Spinal cord (tissue), 10 donors: ENCODE results near the gene SLC35G6. TPM values are rescaled to one million over a fixed set of nuclear protein-coding genes. Genes with fewer than 3 reads are reported as not detected.

Source experiments
- DNase-seq, 6 donors: peaks; one replicate each; pipeline versions ENCODE4 v3.0.0 to v3.0.0-alpha.2; 2013 to 2015; ENCODE audit warnings: low spot score in 6 of 6, low read depth in 4 of 6
- H3K27ac ChIP-seq: one replicate; pipeline ENCODE4 v1.5.1; 2013; ENCODE audit warnings: low read depth, low read length, control low read depth
- H3K27me3 ChIP-seq: one replicate; pipeline ENCODE4 v1.6.1; 2013; ENCODE audit warnings: low read length; ENCODE audit not compliant: control insufficient read depth, insufficient read depth
- H3K36me3 ChIP-seq: one replicate; pipeline ENCODE4 v1.6.1; 2013; ENCODE audit warnings: low read length; ENCODE audit not compliant: control insufficient read depth, insufficient read depth
- H3K4me1 ChIP-seq: one replicate; pipeline ENCODE4 v1.6.1; 2013; ENCODE audit warnings: low read length; ENCODE audit not compliant: control insufficient read depth, insufficient read depth
- H3K4me3 ChIP-seq: one replicate; pipeline ENCODE4 v1.5.1; 2013; ENCODE audit warnings: low read depth, low read length, control low read depth
- H3K9me3 ChIP-seq: one replicate; pipeline ENCODE4 v1.6.1; 2013; ENCODE audit warnings: low read length; ENCODE audit not compliant: control insufficient read depth, insufficient read depth
- WGBS: methylation state at CpG from one replicate; pipeline ENCODE4 v1.1.5; 2013; ENCODE audit warnings: missing lambda C conversion rate; ENCODE audit not compliant: insufficient coverage; 5-methylcytosine and 5-hydroxymethylcytosine counted together
- polyA plus RNA-seq, 2 donors: library from polyadenylated mRNA; unstranded; fragments of 120-200 nt; gene quantifications; one replicate each; pipeline ENCODE4 v1.2.1, GENCODE V29; 2013; ENCODE audit not compliant: insufficient read length in 2 of 2
- total RNA-seq, 2 donors: library from RNA; depleted of rRNA in 1 of 2; stranded (reverse); fragments of 120-200 nt in 1 of 2; fragments of >200 nt in 1 of 2; gene quantifications; one replicate each; pipeline versions ENCODE4 v1.2.3 to v1.2.4, GENCODE V29; 2013 to 2014
- donor health status: healthy.

Gene SLC35G6
- total and polyA plus RNA-seq, 4 donors, result 0.40 to 1.4 TPM; not detected in 2

DNA sequence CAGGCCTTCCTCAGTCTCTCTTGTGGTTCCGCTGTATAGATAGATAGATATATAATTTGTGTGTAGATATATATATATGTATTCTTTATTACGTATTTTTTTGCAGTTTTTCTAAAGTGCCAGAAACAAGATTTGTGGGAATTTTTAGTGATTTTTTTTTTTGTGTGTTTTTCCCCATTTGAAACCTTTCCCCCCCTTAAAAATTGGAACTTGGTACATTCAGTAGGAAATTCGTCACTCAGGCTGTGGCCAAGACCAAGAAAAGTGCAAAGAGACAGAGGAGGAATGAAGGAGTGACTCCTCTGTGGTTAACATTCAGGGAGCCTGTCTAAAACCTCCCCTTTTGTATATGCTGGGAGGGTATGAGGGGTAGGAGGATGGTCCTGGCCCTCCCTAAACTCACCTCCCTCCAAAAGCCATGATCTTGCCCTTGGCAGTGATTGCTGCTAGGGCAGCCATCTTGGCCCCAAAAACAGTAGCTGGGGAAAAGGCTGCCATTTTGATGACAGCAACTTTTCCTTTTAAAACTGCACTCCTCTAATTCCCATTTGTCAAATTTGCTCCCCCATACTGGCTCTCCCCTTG, 21.2 kb upstream of the SLC35G6 start:
- H3K4me1 ChIP-seq, result peaks cover 14% of the 10 kb centered on the region
- no peaks in the 10 kb centered on the region for H3K9me3 ChIP-seq
- DNase-seq, result no peak
- no peak overlapping the region for H3K4me3 ChIP-seq
- no CpG with 5 or more reads among the region's 3 CpGs for WGBS
- no peaks in the 10 kb centered on the region for H3K27me3 ChIP-seq
- H3K27ac ChIP-seq, result no peak overlapping the region
- peaks cover 40% of the 10 kb centered on the region for H3K36me3 ChIP-seq

DNA sequence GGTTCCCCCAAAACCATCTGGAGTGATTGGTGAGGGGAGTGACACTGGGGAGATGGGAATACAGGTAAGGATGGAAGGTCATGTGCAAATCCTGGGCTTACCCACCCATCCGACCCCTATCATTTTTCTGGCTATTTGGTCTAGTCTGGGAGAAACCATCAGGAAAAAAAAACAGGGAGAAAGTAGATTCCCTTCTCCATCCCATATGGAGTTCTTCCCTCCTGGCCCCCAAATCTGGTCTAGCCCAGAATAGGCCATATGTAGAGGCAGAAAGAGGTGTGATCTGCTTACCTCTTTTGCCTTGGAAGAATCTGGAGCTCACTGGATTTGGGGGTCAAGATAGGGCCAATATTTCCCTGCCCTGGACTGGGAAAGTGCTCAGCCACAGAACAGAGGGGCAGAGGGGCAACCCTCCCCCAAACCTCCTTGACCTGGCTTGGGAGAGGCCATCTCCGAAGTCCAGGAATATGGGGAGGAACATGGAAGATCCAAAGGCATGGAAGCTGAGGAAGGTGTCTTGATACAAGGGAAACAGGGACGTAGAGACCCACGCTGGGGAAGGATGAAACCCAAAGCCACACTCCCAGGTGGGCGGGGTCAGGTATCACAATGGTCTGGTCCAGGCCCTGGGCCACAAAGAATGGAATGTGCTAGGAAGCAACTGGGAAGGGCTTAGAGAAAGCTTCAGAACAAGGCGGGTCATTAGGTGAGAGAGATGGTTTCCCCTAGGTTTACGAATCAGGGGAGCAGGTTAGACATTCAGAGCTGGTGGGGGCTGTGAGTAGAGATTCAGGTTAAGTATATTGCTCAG, 20.2 kb upstream of the SLC35G6 start:
- 83% methylated on average over 5 of the region's 7 CpGs for WGBS
- H3K27me3 ChIP-seq, result no peaks in the 10 kb centered on the region
- no peak overlapping the region for H3K27ac ChIP-seq
- H3K4me1 ChIP-seq, result peaks cover 9% of the 10 kb centered on the region
- no peak for DNase-seq
- peaks cover 49% of the 10 kb centered on the region for H3K36me3 ChIP-seq
- H3K4me3 ChIP-seq, result no peak overlapping the region
- no peaks in the 10 kb centered on the region for H3K9me3 ChIP-seq

DNA sequence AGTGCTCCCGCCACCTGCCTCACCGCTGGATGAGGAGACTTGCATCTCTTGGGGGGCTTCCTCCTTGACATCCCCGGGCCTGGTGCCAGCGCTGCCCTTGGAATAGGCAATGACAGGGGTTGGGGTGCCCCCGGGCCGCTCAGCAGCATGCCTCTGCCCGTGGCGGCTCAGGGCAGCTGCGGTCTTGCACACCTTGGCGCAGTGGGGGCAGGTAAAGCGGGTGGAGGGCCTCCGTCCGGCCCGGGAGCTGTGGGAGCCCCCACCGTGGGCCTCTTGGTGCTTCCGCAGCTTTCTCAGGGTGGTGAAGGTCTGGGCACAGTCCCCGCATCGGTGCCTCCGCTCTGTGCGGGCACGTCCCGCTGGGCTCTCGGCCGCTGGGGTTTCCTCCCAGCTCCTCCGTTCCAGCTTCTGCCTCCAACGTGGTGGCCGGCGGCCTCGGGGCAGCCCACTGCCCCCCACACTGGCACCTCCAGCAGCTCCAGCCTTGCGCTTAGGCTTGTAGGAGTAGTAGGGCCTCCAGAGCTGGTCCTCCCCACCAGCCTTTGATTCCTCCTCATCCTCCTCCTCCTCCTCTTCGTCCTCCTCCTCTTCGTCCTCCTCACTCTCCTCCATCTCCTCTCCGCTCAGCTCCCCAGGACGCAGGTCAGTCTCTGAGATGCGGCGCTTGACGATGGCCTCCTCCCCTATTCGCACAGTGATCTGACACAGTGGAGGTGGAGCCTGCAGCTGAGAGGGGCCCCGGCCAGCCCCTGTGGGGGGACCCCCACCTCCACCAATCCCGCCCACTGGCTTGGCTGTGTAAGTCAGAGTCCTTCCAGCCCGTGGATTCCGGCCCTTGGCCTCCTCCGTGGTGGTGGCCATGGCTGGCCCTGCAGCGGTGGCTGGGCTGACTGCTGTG, 18.5 kb upstream of the SLC35G6 start:
- Histone ChIP-seq H3K9me3 (no peaks in the 10 kb centered on the region), H3K4me3 (no peak overlapping the region), H3K27me3 (no peaks in the 10 kb centered on the region), H3K36me3 (peaks cover 63% of the 10 kb centered on the region), H3K27ac (no peak overlapping the region), H3K4me1 (peaks cover 12% of the 10 kb centered on the region)
- WGBS, result 88% methylated on average over 36 of the region's 44 CpGs
- no peak for DNase-seq

DNA sequence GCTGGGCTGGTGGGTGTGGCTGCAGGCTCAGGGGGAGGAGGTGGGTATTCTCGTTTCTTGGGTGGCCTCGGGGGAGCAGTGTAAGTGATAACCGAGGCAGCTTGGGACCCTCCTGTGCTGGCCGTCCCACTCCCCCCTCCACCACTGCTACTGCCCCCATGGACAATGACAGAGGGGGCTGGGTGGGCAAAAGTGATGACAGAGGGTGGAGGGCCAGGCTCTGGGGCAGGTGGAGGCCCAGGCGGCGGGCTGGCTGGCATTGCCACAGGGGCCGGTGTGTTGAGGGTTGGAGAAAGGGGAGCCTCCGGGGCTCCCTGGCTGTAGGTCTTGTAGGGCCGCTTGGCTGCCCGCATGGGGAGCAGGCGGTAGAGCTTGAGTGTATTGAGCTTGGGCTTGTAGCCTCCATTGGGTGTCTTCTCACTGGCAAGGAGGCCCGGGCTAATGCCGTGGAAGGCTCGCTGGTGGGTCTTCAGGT, 17.8 kb upstream of the SLC35G6 start:
- DNase-seq, result no peak
- no peaks in the 10 kb centered on the region for H3K9me3 ChIP-seq
- no peaks in the 10 kb centered on the region for H3K27me3 ChIP-seq
- peaks cover 17% of the 10 kb centered on the region for H3K4me1 ChIP-seq
- H3K27ac ChIP-seq, result no peak overlapping the region
- 96% methylated on average over 10 of the region's 14 CpGs for WGBS
- peaks cover 65% of the 10 kb centered on the region for H3K36me3 ChIP-seq
- H3K4me3 ChIP-seq, result no peak overlapping the region

DNA sequence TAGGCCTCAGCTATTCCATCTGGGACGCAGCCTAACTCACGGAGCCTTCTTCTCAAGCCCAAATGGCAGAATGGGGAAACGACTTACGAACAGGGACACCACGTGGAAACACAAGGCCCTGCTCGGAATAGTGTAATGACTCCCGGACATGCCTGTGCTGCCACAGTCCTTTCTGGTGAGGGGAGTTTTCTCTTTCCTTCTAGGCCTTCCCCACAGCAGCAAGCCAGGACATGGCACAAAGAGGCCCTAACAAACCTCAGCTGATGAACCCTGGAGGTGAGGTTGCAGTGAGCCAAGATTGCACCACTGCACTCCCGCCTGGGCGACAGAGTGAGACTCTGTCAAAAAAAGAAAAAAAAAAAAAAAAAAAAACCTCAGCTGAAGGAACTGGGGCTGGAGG, 17.2 kb upstream of the SLC35G6 start:
- Histone ChIP-seq H3K4me3 (no peak overlapping the region), H3K4me1 (peaks cover 17% of the 10 kb centered on the region), H3K9me3 (no peaks in the 10 kb centered on the region), H3K27ac (no peak overlapping the region), H3K36me3 (peaks cover 68% of the 10 kb centered on the region), H3K27me3 (no peaks in the 10 kb centered on the region)
- DNase-seq, result no peak
- 92% methylated on average over 7 of the region's 9 CpGs for WGBS

DNA sequence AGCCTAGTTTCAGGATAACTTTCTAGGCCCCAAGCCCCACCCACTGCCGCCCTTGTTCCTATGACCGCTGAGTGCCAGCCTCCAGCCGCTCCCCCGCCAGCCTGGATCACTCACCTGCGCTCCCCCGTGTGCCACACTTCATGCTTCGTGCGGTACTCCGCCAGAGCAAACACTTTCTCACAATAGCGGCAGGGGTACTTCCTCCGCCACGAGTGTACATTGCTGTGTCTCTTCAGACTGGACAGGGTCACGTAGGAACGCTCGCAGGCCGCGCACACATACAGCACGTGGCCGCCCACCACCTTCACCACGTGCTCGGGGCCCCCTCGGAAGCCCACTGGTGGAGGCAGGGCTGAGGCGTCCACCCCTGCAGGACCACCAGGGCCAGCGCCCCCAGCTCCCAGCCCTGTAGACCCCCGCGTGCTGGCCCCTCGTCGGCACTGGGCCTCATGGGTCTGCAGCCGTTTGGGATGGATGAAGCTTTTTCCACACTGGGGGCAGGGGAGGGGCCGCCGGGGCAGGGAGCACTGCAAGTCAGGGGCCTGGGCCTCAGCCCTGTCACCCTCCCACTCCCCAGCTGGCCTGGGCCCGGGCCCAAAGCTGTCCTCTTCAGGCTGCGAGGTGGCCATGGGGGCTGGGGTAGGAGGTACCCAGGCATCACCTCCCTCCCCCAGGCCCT, 15.5 kb upstream of the SLC35G6 start:
- DNase-seq, result no peak
- 92% methylated on average over 28 of the region's 33 CpGs for WGBS
- no peaks in the 10 kb centered on the region for H3K9me3 ChIP-seq
- peaks cover 68% of the 10 kb centered on the region for H3K36me3 ChIP-seq
- H3K27me3 ChIP-seq, result no peaks in the 10 kb centered on the region
- peaks cover 17% of the 10 kb centered on the region for H3K4me1 ChIP-seq
- H3K4me3 ChIP-seq, result no peak overlapping the region
- H3K27ac ChIP-seq, result no peak overlapping the region

DNA sequence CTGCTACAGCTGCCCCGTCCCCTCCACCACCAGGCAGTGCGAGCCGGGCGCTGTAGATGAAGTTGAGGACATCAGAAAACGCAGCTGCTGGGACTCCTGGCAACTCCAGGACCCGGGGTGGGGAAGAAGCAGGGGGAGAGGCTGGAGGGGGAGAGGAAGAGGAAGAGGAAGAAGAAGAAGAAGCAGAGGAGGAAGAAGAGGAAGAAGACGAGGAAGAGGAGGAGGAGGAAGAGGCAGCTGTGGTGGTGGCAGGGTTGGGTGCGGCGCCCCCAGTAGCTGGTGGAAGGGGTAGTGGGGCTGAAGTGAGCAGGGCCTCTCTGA, 15.0 kb upstream of the SLC35G6 start:
- Histone ChIP-seq H3K27ac (no peak overlapping the region), H3K36me3 (peaks cover 65% of the 10 kb centered on the region), H3K27me3 (no peaks in the 10 kb centered on the region), H3K4me1 (peaks cover 17% of the 10 kb centered on the region), H3K9me3 (no peaks in the 10 kb centered on the region), H3K4me3 (no peak overlapping the region)
- DNase-seq, result no peak
- WGBS, result 95% methylated on average over 6 of the region's 9 CpGs

DNA sequence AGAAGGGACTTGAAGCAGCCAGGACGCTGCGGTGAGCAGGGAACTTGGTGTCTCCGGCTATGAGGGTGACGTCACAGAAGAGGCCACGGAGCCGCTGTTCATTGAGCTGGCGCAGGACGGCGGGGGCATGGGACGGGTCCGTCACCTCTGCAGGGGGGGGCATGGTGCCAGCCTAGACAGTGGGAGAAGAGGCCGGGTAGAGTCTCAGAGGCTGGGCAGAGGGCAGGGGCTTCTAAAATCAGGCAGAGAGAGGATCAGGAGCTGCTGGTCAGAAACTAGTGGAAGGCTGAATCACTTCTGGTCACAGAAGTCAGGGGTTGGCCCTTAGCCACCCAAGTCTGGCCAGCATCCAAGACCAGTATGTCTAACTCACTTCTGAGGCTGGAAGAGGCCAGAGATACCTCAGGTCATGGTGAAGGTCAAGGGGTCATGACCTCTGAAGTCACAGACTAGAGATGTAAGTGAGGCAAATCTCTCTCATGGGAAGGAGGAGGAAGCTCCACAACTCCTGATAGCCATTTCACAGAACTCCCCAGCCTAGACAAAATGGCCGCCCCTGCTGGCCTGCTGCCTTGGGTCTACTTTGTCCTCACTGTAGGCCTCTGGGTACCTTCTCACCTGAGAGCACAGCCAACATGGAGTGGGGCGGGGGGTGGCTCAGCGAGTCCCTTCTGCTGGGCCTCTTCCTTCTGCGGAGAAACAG, 14.5 kb upstream of the SLC35G6 start:
- Histone ChIP-seq H3K36me3 (peaks cover 60% of the 10 kb centered on the region), H3K9me3 (no peaks in the 10 kb centered on the region), H3K27me3 (no peaks in the 10 kb centered on the region), H3K27ac (no peak overlapping the region), H3K4me1 (peaks cover 17% of the 10 kb centered on the region), H3K4me3 (no peak overlapping the region)
- DNase-seq, result peak in 1 of 6 donors; percentile 44
- 80% methylated on average over 14 of the region's 16 CpGs for WGBS

DNA sequence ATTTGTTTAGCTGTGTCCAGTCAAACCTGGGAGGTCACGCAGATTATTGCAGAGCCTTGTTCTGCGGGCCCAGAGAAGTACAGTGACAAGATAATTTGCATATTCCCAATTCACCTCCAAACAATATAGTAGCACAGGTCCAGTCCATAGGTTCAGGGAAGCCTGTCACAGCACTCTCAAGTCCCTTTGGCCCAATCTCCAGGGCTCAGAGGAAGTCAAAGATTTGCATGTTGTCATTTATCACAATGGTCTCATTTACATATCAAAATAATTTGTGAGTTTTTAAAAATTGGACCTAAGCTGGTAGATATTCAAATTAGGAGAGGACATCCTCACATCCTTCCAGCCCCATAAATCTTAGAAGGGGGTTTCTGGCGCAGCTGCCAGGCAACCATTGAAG, 13.7 kb upstream of the SLC35G6 start:
- H3K4me1 ChIP-seq, result peaks cover 17% of the 10 kb centered on the region
- no peak overlapping the region for H3K27ac ChIP-seq
- H3K9me3 ChIP-seq, result no peaks in the 10 kb centered on the region
- DNase-seq, result no peak
- no peak overlapping the region for H3K4me3 ChIP-seq
- WGBS, result 57% methylated on average over 3 of the region's 3 CpGs
- H3K27me3 ChIP-seq, result no peaks in the 10 kb centered on the region
- peaks cover 54% of the 10 kb centered on the region for H3K36me3 ChIP-seq
